Breast epithelium (tissue), 3 donors: ENCODE results near the gene ERC1.

Source experiments
- CTCF ChIP-seq, 3 donors: fragments of 450-650 bp; IDR thresholded peaks; one replicate each; pipeline ENCODE4 v1.5.1; 2016 to 2017; ENCODE audit warnings: antibody characterized with exemption in 3 of 3, mild to moderate bottlenecking in 3 of 3, moderate library complexity in 3 of 3
- POLR2A ChIP-seq: fragments of 450-650 bp; IDR thresholded peaks from one replicate; pipeline ENCODE4 v1.6.1; 2016; ENCODE audit warnings: antibody characterized with exemption, mild to moderate bottlenecking, moderate library complexity
- POLR2AphosphoS5 ChIP-seq, 3 donors: sonication (generic); formaldehyde crosslinking; IDR thresholded peaks; one replicate each; pipeline ENCODE4 v1.6.1; 2017; ENCODE audit warnings: antibody characterized with exemption in 3 of 3

DNA sequence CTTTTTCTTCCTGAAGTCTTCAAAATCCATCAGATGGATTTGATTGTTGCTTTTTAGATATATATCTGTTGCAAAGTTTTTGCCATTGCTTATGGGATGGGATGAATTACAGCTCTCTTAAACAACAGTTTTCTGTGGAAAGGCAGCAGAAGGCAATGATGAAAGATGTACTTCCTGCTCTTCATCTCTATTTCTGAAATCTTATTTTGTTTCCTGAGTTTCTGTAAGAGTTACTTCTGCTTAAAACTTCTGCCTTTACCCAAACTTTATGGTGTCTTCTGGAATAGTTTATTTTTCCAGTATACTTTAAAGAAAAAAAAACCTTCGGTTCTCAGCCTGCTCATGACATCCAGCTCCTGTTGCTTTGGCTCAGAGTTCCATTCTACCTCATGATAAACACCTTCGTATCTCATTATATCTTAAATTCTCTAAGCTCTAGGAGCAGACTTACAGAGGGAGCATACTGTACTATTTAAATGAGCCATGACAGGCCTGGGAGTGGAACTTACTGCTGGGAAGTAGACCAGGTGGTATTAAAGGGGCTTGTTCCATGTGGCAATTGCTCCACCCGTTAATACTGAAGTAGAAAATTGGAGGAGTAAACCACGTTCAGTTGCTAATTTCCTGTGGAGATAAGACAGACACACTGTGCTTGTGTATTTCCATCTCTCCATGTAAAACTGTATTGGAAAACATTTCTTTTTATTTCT lies 314.9 kb downstream of the ERC1 start:
- TF ChIP-seq CTCF (IDR thresholded peaks at IDR 0.05): no peak
- TF ChIP-seq POLR2AphosphoS5 (IDR thresholded peaks at IDR 0.05): no peak
- TF ChIP-seq POLR2A: no peak
